Esophagus squamous epithelium (tissue), 5 donors: ENCODE measurements around the gene ZNF726. TPM values are rescaled to one million over a fixed set of nuclear protein-coding genes. Genes with fewer than 3 reads are reported as not detected.

ENCODE experiments used
- DNase-seq: peaks from one replicate; lab custom pipeline; 2025; lab: John Stamatoyannopoulos, UW
- H3K27ac ChIP-seq, 4 donors: fragments of 200-600 bp; sonication (generic); one replicate each; pipeline ENCODE4 v1.5.1; 2016 to 2019; ENCODE audit warnings: mild to moderate bottlenecking in 1 of 4
- H3K27me3 ChIP-seq, 4 donors: fragments of 200-600 bp; sonication (generic); 1 replicate in 3 of 4; 2 replicates in 1 of 4; pipeline versions ENCODE4 v1.5.1 to v1.6.0; 2017 to 2021; ENCODE audit warnings: antibody characterized with exemption in 1 of 4
- H3K36me3 ChIP-seq, 3 donors: fragments of 200-600 bp; sonication (generic); one replicate each; pipeline ENCODE4 v1.5.1; 2016 to 2019
- H3K4me1 ChIP-seq, 3 donors: fragments of 200-600 bp; sonication (generic); one replicate each; pipeline ENCODE4 v1.5.1; 2017 to 2019
- H3K4me3 ChIP-seq, 4 donors: fragments of 200-600 bp; sonication (generic); 1 replicate in 3 of 4; 2 replicates in 1 of 4; pipeline ENCODE4 v1.5.1; 2016 to 2019; ENCODE audit warnings: mild to moderate bottlenecking in 2 of 4, moderate library complexity in 1 of 4
- H3K9me3 ChIP-seq, 3 donors: fragments of 200-600 bp; sonication (generic); one replicate each; pipeline ENCODE4 v1.5.1; 2016 to 2019
- CTCF ChIP-seq, 6 experiments: fragments of 450-650 bp in 4 of 6; fragments of 200-600 bp in 2 of 6; sonication (generic) in 2 of 6; IDR thresholded peaks; one replicate each; pipeline ENCODE4 v1.5.1; 2016 to 2019; ENCODE audit warnings: antibody characterized with exemption in 6 of 6, mild to moderate bottlenecking in 4 of 6, moderate library complexity in 4 of 6
- POLR2A ChIP-seq, 4 donors: fragments of 450-650 bp; IDR thresholded peaks; one replicate each; pipeline ENCODE4 v1.6.1; 2017; ENCODE audit warnings: antibody characterized with exemption in 4 of 4, mild to moderate bottlenecking in 4 of 4, moderate library complexity in 3 of 4
- WGBS, 2 donors: methylation state at CpG; one replicate each; pipeline ENCODE4 v1.1.5; 2018; 5-methylcytosine and 5-hydroxymethylcytosine counted together
- intact Hi-C: fragments of 100-400 bp; cut with DNase I; formaldehyde crosslinking; loops from one replicate; pipeline ENCODE4 v1.15.0; 2022
- total RNA-seq, 4 donors: library from RNA; depleted of rRNA; stranded (reverse); fragments of >200 nt; gene quantifications; one replicate each; pipeline ENCODE4 v1.1.0, GENCODE V29; 2016
- donor health status: DM: yes; HTN: yes; CAD: no.

ZNF726 gene
- total RNA-seq, 4 donors from 2014 or later, result 2.1 to 3.4 (median 2.8) TPM

GRCh38 chr19:23904406-23904805 lies 10.3 kb upstream of the ZNF726 start:
- H3K4me3 ChIP-seq, result no peak overlapping the region
- H3K4me1 ChIP-seq, result no peaks in the 10 kb centered on the region
- TF ChIP-seq POLR2A (IDR thresholded peaks at IDR 0.05) (no peak), CTCF (IDR thresholded peaks at IDR 0.05) (no peak)
- WGBS, 2 donors, result 56 to 57% methylated on average over 3 of the region's 3 CpGs
- H3K36me3 ChIP-seq, result no peaks in the 10 kb centered on the region
- H3K27me3 ChIP-seq, result no peaks in the 10 kb centered on the region
- DNase-seq, result no peak
- H3K27ac ChIP-seq, result no peak overlapping the region
- intact Hi-C loops, result no loop called here
- H3K9me3 ChIP-seq, result peaks cover 0 to 11% (median 10%) of the 10 kb centered on the region in 3 donors

- no peak for DNase-seq
- WGBS, 2 donors, result 77 to 79% methylated on average over 4 of the region's 4 CpGs
- H3K9me3 ChIP-seq, result peaks cover 0 to 11% (median 10%) of the 10 kb centered on the region in 3 donors
- no peaks in the 10 kb centered on the region for H3K36me3 ChIP-seq
- intact Hi-C loops, result no loop called here
- no peak overlapping the region for H3K27ac ChIP-seq
- TF ChIP-seq CTCF (IDR thresholded peaks at IDR 0.05) (no peak), POLR2A (IDR thresholded peaks at IDR 0.05) (no peak)
- no peak overlapping the region for H3K4me3 ChIP-seq
- H3K4me1 ChIP-seq, result no peaks in the 10 kb centered on the region
- H3K27me3 ChIP-seq, result no peaks in the 10 kb centered on the region
Observed at GRCh38 chr19:23905771-23906170, 8.9 kb upstream of the ZNF726 start.

- intact Hi-C loops, result no loop called here
- H3K4me3 ChIP-seq, result no peak overlapping the region
- 65 to 77% methylated on average over 2 of the region's 2 CpGs for WGBS, 2 donors
- TF ChIP-seq POLR2A (IDR thresholded peaks at IDR 0.05), result no peak
- no peak for TF ChIP-seq CTCF (IDR thresholded peaks at IDR 0.05)
- H3K4me1 ChIP-seq, result no peaks in the 10 kb centered on the region
- DNase-seq, result no peak
- H3K27ac ChIP-seq, result no peak overlapping the region
- no peaks in the 10 kb centered on the region for H3K27me3 ChIP-seq
- H3K36me3 ChIP-seq, result no peaks in the 10 kb centered on the region
- H3K9me3 ChIP-seq, result peaks cover 0 to 11% (median 10%) of the 10 kb centered on the region in 3 donors
Observed at GRCh38 chr19:23906835-23907234, 7.9 kb upstream of the ZNF726 start.

- DNase-seq, result no peak
- Histone ChIP-seq H3K4me3 (no peak overlapping the region), H3K36me3 (no peaks in the 10 kb centered on the region), H3K9me3 (peaks cover 0 to 11% (median 10%) of the 10 kb centered on the region in 3 donors), H3K27ac (no peak overlapping the region), H3K27me3 (no peaks in the 10 kb centered on the region), H3K4me1 (no peaks in the 10 kb centered on the region)
- TF ChIP-seq CTCF (IDR thresholded peaks at IDR 0.05) (no peak), POLR2A (IDR thresholded peaks at IDR 0.05) (no peak)
- intact Hi-C loops, result no loop called here
Observed at GRCh38 chr19:23908165-23908564, 6.5 kb upstream of the ZNF726 start.

- H3K27me3 ChIP-seq, result no peaks in the 10 kb centered on the region
- no peaks in the 10 kb centered on the region for H3K36me3 ChIP-seq
- H3K4me1 ChIP-seq, result peaks cover 0 to 3% (median 0%) of the 10 kb centered on the region in 3 donors
- no peak for DNase-seq
- TF ChIP-seq CTCF (IDR thresholded peaks at IDR 0.05), result no peak
- TF ChIP-seq POLR2A (IDR thresholded peaks at IDR 0.05), result no peak
- H3K4me3 ChIP-seq, result no peak overlapping the region
- H3K9me3 ChIP-seq, result peaks cover 0 to 9% (median 8%) of the 10 kb centered on the region in 3 donors
- intact Hi-C loops, result no loop called here
- no peak overlapping the region for H3K27ac ChIP-seq
Observed at GRCh38 chr19:23909222-23909621, 5.5 kb upstream of the ZNF726 start.
